T-cell (primary cell): ENCODE data around the gene IL20. TPM values are rescaled to one million over a fixed set of nuclear protein-coding genes. Genes with fewer than 3 reads are reported as not detected.

Experiments
- ATAC-seq, 4 experiments: fragments of 200-7000 bp in 3 of 4; fragments of 150-1000 bp in 1 of 4; cut with Tn5 transposase; replicated peaks in 1 of 4; 1 replicate in 3 of 4; 2 replicates in 1 of 4; pipeline ENCODE4 v1.10.0; 2021; ENCODE audit warnings: moderate library complexity in 3 of 4, mild to moderate bottlenecking in 2 of 4, moderate number of reproducible peaks in 1 of 4
- CTCF ChIA-PET, 2 donors: fragments of 300-600 bp; sonication (Branson Sonifier 250); formaldehyde crosslinking; loops; one replicate each; lab custom pipeline; 2022; ENCODE audit warnings: antibody characterized with exemption in 2 of 2; lab: Charles Lee
- POLR2A ChIA-PET, 2 donors: fragments of 300-600 bp; sonication (Branson Sonifier 250); formaldehyde crosslinking; loops; one replicate each; lab custom pipeline; 2022; ENCODE audit warnings: antibody characterized with exemption in 2 of 2; lab: Charles Lee
- DNase-seq, 35 experiments: peaks; one replicate each; pipeline versions ENCODE4 v3.0.0 to v3.0.0-alpha.2; 2013 to 2023
- H3K27ac ChIP-seq: one replicate; pipeline ENCODE4 v1.5.1; 2013; ENCODE audit warnings: low read length
- H3K27me3 ChIP-seq, 2 experiments: replicated peaks in 1 of 2; 1 replicate in 1 of 2; 2 replicates in 1 of 2; pipeline versions ENCODE4 v1.6.1 to v1.7.0; 2013; ENCODE audit warnings: low read length in 1 of 2, mixed read lengths in 1 of 2; ENCODE audit not compliant: control insufficient read depth in 2 of 2, insufficient read depth in 2 of 2; ENCODE audit errors: extremely low read depth in 1 of 2
- H3K36me3 ChIP-seq, 2 donors: 1 replicate in 1 of 2; 2 replicates in 1 of 2; pipeline versions ENCODE4 v1.6.1 to v1.7.0; 2013; ENCODE audit warnings: low read length in 1 of 2; ENCODE audit not compliant: control insufficient read depth in 2 of 2, insufficient read depth in 1 of 2; ENCODE audit errors: extremely low read depth in 1 of 2
- H3K4me1 ChIP-seq, 2 experiments: 1 replicate in 1 of 2; 2 replicates in 1 of 2; pipeline versions ENCODE4 v1.6.1 to v1.7.0; 2013; ENCODE audit warnings: low read length in 2 of 2, mixed read lengths in 1 of 2; ENCODE audit not compliant: insufficient read depth in 2 of 2, control insufficient read depth in 1 of 2; ENCODE audit errors: extremely low read depth in 1 of 2
- H3K4me3 ChIP-seq, 2 donors: 1 replicate in 1 of 2; 2 replicates in 1 of 2; pipeline versions ENCODE4 v1.5.1 to v1.7.0; 2013; ENCODE audit warnings: mild to moderate bottlenecking in 2 of 2, low read length in 1 of 2, moderate library complexity in 1 of 2; ENCODE audit not compliant: control insufficient read depth in 1 of 2; ENCODE audit errors: extremely low read depth in 1 of 2
- H3K9me3 ChIP-seq: 2 replicates; pipeline ENCODE4 v1.7.0; 2013
- H3K27ac Mint-ChIP-seq, 2 donors: one replicate each; pipeline ENCODE4 v1.8.0; 2020 to 2021; ENCODE audit warnings: mild to moderate bottlenecking in 2 of 2, mixed read lengths in 2 of 2
- H3K27me3 Mint-ChIP-seq, 2 donors: one replicate each; pipeline ENCODE4 v1.8.0; 2021 to 2022; ENCODE audit warnings: mixed read lengths in 2 of 2
- H3K36me3 Mint-ChIP-seq: one replicate; pipeline ENCODE4 v1.8.0; 2021; ENCODE audit warnings: mixed read lengths
- H3K4me1 Mint-ChIP-seq, 3 donors: one replicate each; pipeline ENCODE4 v1.8.0; 2020 to 2022; ENCODE audit warnings: mixed read lengths in 3 of 3, mild to moderate bottlenecking in 1 of 3
- H3K4me3 Mint-ChIP-seq, 3 donors: one replicate each; pipeline ENCODE4 v1.8.0; 2020 to 2022; ENCODE audit warnings: mild to moderate bottlenecking in 3 of 3, mixed read lengths in 3 of 3, moderate library complexity in 3 of 3
- H3K9me3 Mint-ChIP-seq, 3 donors: one replicate each; pipeline ENCODE4 v1.8.0; 2020 to 2022; ENCODE audit warnings: mixed read lengths in 3 of 3
- WGBS: methylation state at CpG from one replicate; pipeline ENCODE4 v1.1.5; 2013; ENCODE audit warnings: missing lambda C conversion rate; ENCODE audit not compliant: insufficient coverage; 5-methylcytosine and 5-hydroxymethylcytosine counted together
- total RNA-seq, 35 experiments: library from RNA in 6 of 35; stranded (reverse) in 6 of 35; fragments of 120-200 nt in 1 of 35; gene quantifications; one replicate each; pipeline versions ENCODE4 v1.2.1 to v1.2.4 and lab custom pipeline; 2013 to 2026

Gene IL20
- total RNA-seq, 5 donors from 2014 or later (not counting 1 experiment from before 2014, with no cell fraction given): not detected

DNA sequence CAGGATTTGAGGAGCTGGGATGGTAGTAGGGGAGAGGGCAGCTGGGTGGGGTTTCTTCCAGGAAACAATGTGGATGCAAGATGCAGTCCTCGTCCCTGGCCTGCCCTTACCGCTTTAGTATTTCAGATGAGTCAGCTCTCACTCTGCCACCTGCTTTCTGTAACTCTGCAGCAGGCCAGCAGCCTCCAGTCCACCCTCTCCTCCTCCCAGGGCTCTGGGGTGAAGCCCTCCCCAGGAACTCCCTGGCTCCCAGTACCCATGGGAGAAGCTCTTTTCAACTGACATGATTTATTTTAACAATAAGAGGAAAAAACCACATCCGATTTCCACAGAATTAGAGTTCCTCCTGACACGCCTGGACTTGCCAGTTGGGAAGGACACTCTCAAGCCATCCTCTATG lies 39.0 kb upstream of the IL20 start:
- peaks cover 33 to 50% (median 34%) of the 10 kb centered on the region in 3 donors for H3K4me1 Mint-ChIP-seq
- Histone ChIP-seq H3K9me3 (no peaks in the 10 kb centered on the region), H3K27ac (no peak overlapping the region), H3K4me3 (no peak overlapping the region), H3K27me3 (no peaks in the 10 kb centered on the region), H3K4me1 (peaks cover 18 to 20% of the 10 kb centered on the region in 2 experiments), H3K36me3 (no peaks in the 10 kb centered on the region)
- ATAC-seq (no peak), DNase-seq (no peak)
- H3K4me3 Mint-ChIP-seq: no peak overlapping the region
- ChIA-PET POLR2A (no interaction called here), CTCF (no interaction called here)
- no peak overlapping the region for H3K27ac Mint-ChIP-seq
- peaks cover 0 to 1% of the 10 kb centered on the region in 2 donors for H3K27me3 Mint-ChIP-seq
- WGBS: 90% methylated on average over 2 of the region's 4 CpGs
- H3K9me3 Mint-ChIP-seq: no peaks in the 10 kb centered on the region
- H3K36me3 Mint-ChIP-seq: no peaks in the 10 kb centered on the region

DNA sequence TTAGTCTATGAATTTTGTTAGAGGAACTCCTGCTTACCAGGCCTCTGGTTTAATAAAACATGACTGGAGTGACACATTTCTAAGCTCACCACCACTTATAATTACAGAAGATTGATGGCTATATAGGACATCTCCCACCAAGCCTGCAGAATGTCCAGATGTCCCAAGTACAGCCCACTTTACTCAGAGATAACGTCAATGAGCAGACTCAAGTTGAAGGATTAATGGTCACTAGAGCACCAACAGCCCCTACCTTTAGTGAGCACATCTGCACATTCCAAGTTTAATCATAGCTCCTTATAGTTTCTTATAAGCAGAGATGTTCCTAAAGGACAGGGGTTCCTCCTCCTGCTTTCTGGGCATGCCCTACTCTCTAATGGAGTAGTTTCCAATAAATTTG lies 37.4 kb upstream of the IL20 start:
- no peaks in the 10 kb centered on the region for H3K36me3 ChIP-seq
- H3K27me3 Mint-ChIP-seq: peaks cover 0 to 1% of the 10 kb centered on the region in 2 donors
- H3K27ac ChIP-seq: no peak overlapping the region
- DNase-seq (no peak), ATAC-seq (no peak)
- H3K4me1 Mint-ChIP-seq: peaks cover 41 to 58% (median 41%) of the 10 kb centered on the region in 3 donors
- H3K27ac Mint-ChIP-seq: peak overlapping the region in 1 of 2 donors; percentile 7
- peak overlapping the region in 1 of 3 donors; percentile 66 for H3K4me3 Mint-ChIP-seq
- no peaks in the 10 kb centered on the region for H3K36me3 Mint-ChIP-seq
- H3K4me1 ChIP-seq: peaks cover 19 to 20% of the 10 kb centered on the region in 2 experiments
- H3K4me3 ChIP-seq: no peak overlapping the region
- no peaks in the 10 kb centered on the region for H3K9me3 Mint-ChIP-seq
- WGBS: no CpG with 5 or more reads among the region's 1 CpG
- ChIA-PET POLR2A (no interaction called here), CTCF (no interaction called here)
- H3K27me3 ChIP-seq: no peaks in the 10 kb centered on the region
- no peaks in the 10 kb centered on the region for H3K9me3 ChIP-seq

DNA sequence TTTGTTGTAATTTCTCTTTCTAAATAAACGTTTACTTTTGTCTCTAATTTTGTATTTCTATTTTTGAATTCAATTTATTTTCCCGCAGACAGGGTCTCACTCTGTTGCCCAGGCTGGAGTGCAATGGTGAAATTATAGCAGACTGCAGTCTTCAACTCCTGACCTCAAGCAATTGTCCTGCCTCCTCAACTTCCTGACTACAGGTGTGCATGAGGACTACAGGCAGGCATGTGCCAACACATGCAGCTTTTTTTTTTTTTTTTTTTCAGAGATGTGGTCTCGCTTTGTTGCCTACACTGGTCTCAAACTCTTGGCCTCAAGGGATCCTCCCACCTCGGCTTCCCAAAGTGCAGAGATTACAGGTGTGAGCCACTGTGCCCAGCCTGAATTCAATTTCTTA lies 36.7 kb upstream of the IL20 start:
- ChIA-PET CTCF (interaction anchor here (0.6 to 0.8 kb wide), 6 partner anchors 10 to 616 kb away, joined by 3 to 4 read pairs (median 3); no protein-coding TSS in a partner anchor), POLR2A (interaction anchor here (0.6 to 0.7 kb wide), 3 partner anchors 87 to 225 kb away, joined by 3 to 4 read pairs (median 3); partner anchors contain the start of gene PFKFB2 (in 1 of the 2))
- peaks cover 20 to 22% of the 10 kb centered on the region in 2 experiments for H3K4me1 ChIP-seq
- WGBS: 29% methylated on average over 1 of the region's 4 CpGs
- peak overlapping the region; percentile 88 to 89 for H3K27ac Mint-ChIP-seq
- H3K27me3 ChIP-seq: no peaks in the 10 kb centered on the region
- DNase-seq (no peak), ATAC-seq (peak in 3 of 4 experiments; percentile 11 to 34 (median 19))
- peaks cover 42 to 61% (median 42%) of the 10 kb centered on the region in 3 donors for H3K4me1 Mint-ChIP-seq
- no peak overlapping the region for H3K4me3 ChIP-seq
- H3K36me3 Mint-ChIP-seq: no peaks in the 10 kb centered on the region
- H3K27ac ChIP-seq: no peak overlapping the region
- no peaks in the 10 kb centered on the region for H3K36me3 ChIP-seq
- H3K9me3 ChIP-seq: no peaks in the 10 kb centered on the region
- no peaks in the 10 kb centered on the region for H3K9me3 Mint-ChIP-seq
- H3K4me3 Mint-ChIP-seq: peak overlapping the region in 1 of 3 donors; percentile 66
- H3K27me3 Mint-ChIP-seq: peaks cover 0 to 2% of the 10 kb centered on the region in 2 donors

DNA sequence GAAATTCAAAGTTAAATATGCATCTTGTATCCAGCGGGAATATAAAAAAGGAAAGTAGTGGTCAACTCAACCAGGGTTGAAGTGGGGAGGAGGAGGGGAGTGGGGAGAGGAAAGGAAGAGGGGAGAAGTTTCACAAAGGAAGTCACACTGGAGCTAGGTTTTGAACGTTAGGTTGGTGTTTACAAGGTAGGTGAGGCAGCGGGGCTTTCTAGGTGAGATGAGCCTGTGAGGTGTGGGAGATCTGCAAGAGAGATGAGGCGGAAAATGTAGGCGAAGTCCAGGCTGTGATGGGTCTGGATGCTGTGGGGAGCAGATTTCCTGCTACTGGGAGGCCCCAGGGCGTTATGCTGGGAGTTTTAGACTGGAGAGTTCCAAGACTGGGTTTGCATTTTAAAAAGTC lies 36.1 kb upstream of the IL20 start:
- H3K27ac ChIP-seq: peak overlapping the region; percentile 48
- no peaks in the 10 kb centered on the region for H3K36me3 ChIP-seq
- no peaks in the 10 kb centered on the region for H3K9me3 ChIP-seq
- Mint-ChIP-seq H3K9me3 (no peaks in the 10 kb centered on the region), H3K4me3 (peak overlapping the region in 2 of 3 donors; percentile 1 to 66), H3K27me3 (peaks cover 0 to 4% of the 10 kb centered on the region in 2 donors), H3K4me1 (peaks cover 37 to 59% (median 37%) of the 10 kb centered on the region in 3 donors), H3K27ac (peak overlapping the region; percentile 88 to 89), H3K36me3 (no peaks in the 10 kb centered on the region)
- WGBS: 6% methylated on average over 4 of the region's 6 CpGs
- no peaks in the 10 kb centered on the region for H3K27me3 ChIP-seq
- POLR2A ChIA-PET: interaction anchor here in 1 of 2 donors (0.6 to 0.7 kb wide), 2 partner anchors 88 to 653 kb away, joined by 4 to 7 read pairs; no protein-coding TSS in a partner anchor
- DNase-seq (peak in 18 of 35 experiments; percentile 2 to 46 (median 13)), ATAC-seq (peak; percentile 61 to 83 (median 79))
- no peak overlapping the region for H3K4me3 ChIP-seq
- CTCF ChIA-PET: interaction anchor here (0.7 to 0.8 kb wide), 3 partner anchors 11 to 181 kb away, joined by 3 to 4 read pairs (median 3); no protein-coding TSS in a partner anchor
- H3K4me1 ChIP-seq: peaks cover 18% of the 10 kb centered on the region in 2 experiments

DNA sequence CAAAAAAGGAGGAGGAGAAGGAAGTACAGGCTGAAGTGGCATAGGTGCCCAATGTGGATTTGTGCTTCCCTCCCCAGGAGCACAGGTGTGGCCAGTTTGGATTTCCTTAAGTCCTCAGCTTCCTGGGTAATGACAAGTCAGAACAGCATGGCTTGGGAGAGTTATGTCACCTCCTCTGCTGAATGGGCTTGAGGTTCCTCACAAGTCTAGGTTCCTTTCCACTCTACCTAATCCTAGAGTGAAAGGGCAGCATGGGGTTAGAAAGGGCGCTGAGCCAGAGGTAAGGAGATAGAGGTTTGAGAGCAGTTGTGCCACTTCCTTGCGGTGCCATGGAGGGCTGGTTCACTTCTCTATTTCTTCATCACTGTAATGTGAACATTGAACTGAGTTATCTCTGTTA lies 35.5 kb upstream of the IL20 start:
- Histone ChIP-seq H3K4me3 (no peak overlapping the region), H3K4me1 (peaks cover 16 to 18% of the 10 kb centered on the region in 2 experiments), H3K27me3 (no peaks in the 10 kb centered on the region), H3K27ac (peak overlapping the region; percentile 48), H3K9me3 (no peaks in the 10 kb centered on the region), H3K36me3 (no peaks in the 10 kb centered on the region)
- DNase-seq: peak in 3 of 35 experiments; percentile 6 to 18 (median 14)
- no CpG with 5 or more reads among the region's 2 CpGs for WGBS
- Mint-ChIP-seq H3K36me3 (no peaks in the 10 kb centered on the region), H3K9me3 (no peaks in the 10 kb centered on the region), H3K4me1 (peaks cover 31 to 55% (median 34%) of the 10 kb centered on the region in 3 donors), H3K27me3 (peaks cover 0 to 7% of the 10 kb centered on the region in 2 donors), H3K4me3 (peak overlapping the region in 1 of 3 donors; percentile 66), H3K27ac (peak overlapping the region; percentile 88 to 89)
- ChIA-PET POLR2A (interaction anchor here in 1 of 2 donors (0.6 kb wide), 1 partner anchor 653 kb away, joined by 7 read pairs; no protein-coding TSS in a partner anchor), CTCF (interaction anchor here in 1 of 2 donors (1.0 kb wide), 2 partner anchors 61 to 104 kb away, joined by 3 read pairs; no protein-coding TSS in a partner anchor)
- ATAC-seq: peak; percentile 25 to 57 (median 38)

DNA sequence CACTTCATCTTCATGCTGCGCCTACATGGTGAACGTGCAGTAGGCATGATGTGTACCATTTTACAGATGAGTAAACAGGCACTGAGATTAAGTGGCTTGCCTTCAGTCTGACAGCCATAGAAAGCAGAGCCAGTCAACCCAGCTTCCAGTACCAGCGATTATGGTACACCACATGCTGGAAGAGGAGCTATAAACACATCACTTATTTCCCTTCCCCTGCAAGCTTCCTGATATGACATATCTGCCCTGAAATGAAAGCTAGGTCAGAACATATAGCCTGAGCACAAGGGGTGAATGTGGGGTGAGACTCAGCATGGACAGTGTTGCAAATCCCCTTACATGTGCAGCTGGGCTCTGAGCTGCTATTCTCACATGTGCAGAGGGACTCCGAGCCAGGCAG lies 33.8 kb upstream of the IL20 start:
- no peak overlapping the region for H3K27ac Mint-ChIP-seq
- peaks cover 0 to 7% of the 10 kb centered on the region in 2 donors for H3K27me3 Mint-ChIP-seq
- no peaks in the 10 kb centered on the region for H3K36me3 Mint-ChIP-seq
- ChIA-PET CTCF (interaction anchor here in 1 of 2 donors (0.6 to 1.4 kb wide), 5 partner anchors 18 to 357 kb away, joined by 3 to 5 read pairs (median 3); no protein-coding TSS in a partner anchor), POLR2A (interaction anchor here (0.5 to 0.7 kb wide), 4 partner anchors 13 to 226 kb away, joined by 3 to 7 read pairs (median 4); no protein-coding TSS in a partner anchor)
- Histone ChIP-seq H3K4me1 (peaks cover 16 to 18% of the 10 kb centered on the region in 2 experiments), H3K27ac (no peak overlapping the region), H3K9me3 (no peaks in the 10 kb centered on the region), H3K4me3 (no peak overlapping the region), H3K27me3 (peaks cover 0 to 2% of the 10 kb centered on the region in 2 experiments), H3K36me3 (no peaks in the 10 kb centered on the region)
- 100% methylated on average over 1 of the region's 4 CpGs for WGBS
- H3K4me3 Mint-ChIP-seq: no peak overlapping the region
- ATAC-seq: no peak
- no peak for DNase-seq
- no peaks in the 10 kb centered on the region for H3K9me3 Mint-ChIP-seq
- H3K4me1 Mint-ChIP-seq: peaks cover 31 to 46% (median 31%) of the 10 kb centered on the region in 3 donors
